SK-N-SH treated with all-trans-retinoic acid at 6 μM for 48 hours (cell line): Measurements from ENCODE around the gene ILF3.

Source experiments
- ATAC-seq: fragments of 200-7000 bp; cut with Tn5 transposase; 3 replicates; pipeline ENCODE4 v1.9.1; 2020; ENCODE audit warnings: mild to moderate bottlenecking, moderate library complexity
- ARNTL ChIP-seq: fragments of 450-650 bp; formaldehyde crosslinking; IDR thresholded peaks from 2 replicates; pipeline ENCODE4 v1.5.0; 2020; ENCODE audit warnings: low read depth, mild to moderate bottlenecking, moderate library complexity, borderline replicate concordance
- BACH2 ChIP-seq: fragments of 250-450 bp; sonication (Bioruptor Pico); IDR thresholded peaks from 2 replicates; pipeline ENCODE4 v1.9.0; 2021; ENCODE audit warnings: mild to moderate bottlenecking, borderline replicate concordance
- CSDC2 ChIP-seq: fragments of 250-450 bp; sonication (Bioruptor Pico); IDR thresholded peaks from 2 replicates; pipeline ENCODE4 v1.5.0; 2020; ENCODE audit warnings: mild to moderate bottlenecking, moderate library complexity
- ESRRG ChIP-seq: fragments of 250-450 bp; sonication (Bioruptor Pico); IDR thresholded peaks from 2 replicates; pipeline ENCODE4 v1.6.1; 2021; ENCODE audit warnings: mild to moderate bottlenecking
- GLIS3 ChIP-seq: fragments of 250-450 bp; sonication (Bioruptor Pico); IDR thresholded peaks from 2 replicates; pipeline ENCODE4 v1.5.0; 2020; ENCODE audit warnings: mild to moderate bottlenecking, moderate library complexity
- ISL1 ChIP-seq: fragments of 250-450 bp; sonication (Bioruptor Pico); IDR thresholded peaks from 2 replicates; pipeline ENCODE4 v2.1.2; 2022; ENCODE audit warnings: mild to moderate bottlenecking, moderate library complexity
- OSR1 ChIP-seq: fragments of 250-450 bp; sonication (Bioruptor Pico); IDR thresholded peaks from 2 replicates; pipeline ENCODE4 v1.8.0; 2022; ENCODE audit warnings: moderate library complexity, mild to moderate bottlenecking, inconsistent platforms
- PPARA ChIP-seq: fragments of 250-450 bp; sonication (Bioruptor Pico); IDR thresholded peaks from 2 replicates; pipeline ENCODE4 v1.5.0; 2020; ENCODE audit warnings: mild to moderate bottlenecking, borderline replicate concordance
- RARB ChIP-seq: fragments of 250-450 bp; sonication (Bioruptor Pico); IDR thresholded peaks from 2 replicates; pipeline ENCODE4 v1.8.0; 2021; ENCODE audit warnings: mild to moderate bottlenecking, moderate library complexity
- SNAI2 ChIP-seq: fragments of 250-450 bp; sonication (Bioruptor Pico); IDR thresholded peaks from 2 replicates; pipeline ENCODE4 v1.5.0; 2020; ENCODE audit warnings: mild to moderate bottlenecking, moderate library complexity
- TCF4 ChIP-seq: fragments of 250-450 bp; sonication (Bioruptor Pico); IDR thresholded peaks from 2 replicates; pipeline ENCODE4 v1.8.0; 2021; ENCODE audit warnings: mild to moderate bottlenecking, moderate library complexity, borderline replicate concordance
- TOX ChIP-seq: fragments of 250-450 bp; sonication (Bioruptor Pico); IDR thresholded peaks from 2 replicates; pipeline ENCODE4 v1.8.0; 2021; ENCODE audit warnings: mild to moderate bottlenecking, moderate library complexity, borderline replicate concordance
- ZC3H10 ChIP-seq: fragments of 250-450 bp; sonication (Bioruptor Pico); IDR thresholded peaks from 2 replicates; pipeline ENCODE4 v1.5.1; 2021; ENCODE audit warnings: mild to moderate bottlenecking, moderate library complexity
- ZFP3 ChIP-seq: fragments of 250-450 bp; sonication (Bioruptor Pico); IDR thresholded peaks from 2 replicates; pipeline ENCODE4 v1.5.0; 2020; ENCODE audit warnings: mild to moderate bottlenecking, moderate library complexity
- ZFP30 ChIP-seq: fragments of 450-650 bp; formaldehyde crosslinking; IDR thresholded peaks from 2 replicates; pipeline ENCODE4 v1.5.0; 2022; ENCODE audit warnings: mild to moderate bottlenecking, moderate library complexity
- ZNF565 ChIP-seq: fragments of 450-650 bp; formaldehyde crosslinking; conservative IDR thresholded peaks from 2 replicates; pipeline ENCODE4 v1.5.0; 2020; ENCODE audit warnings: low read depth, mild to moderate bottlenecking, moderate library complexity
- ZNF70 ChIP-seq: fragments of 450-650 bp; formaldehyde crosslinking; IDR thresholded peaks from 2 replicates; pipeline ENCODE4 v1.5.0; 2020; ENCODE audit warnings: mild to moderate bottlenecking, moderate library complexity
- ZNF8 ChIP-seq: fragments of 450-650 bp; formaldehyde crosslinking; IDR thresholded peaks from 2 replicates; pipeline ENCODE4 v1.5.0; 2020; ENCODE audit warnings: mild to moderate bottlenecking, moderate library complexity
- TF ChIP-seq, protein P1 (sequence below): fragments of 250-450 bp; sonication (Bioruptor Pico); IDR thresholded peaks from 2 replicates; pipeline ENCODE4 v1.8.0; 2021; ENCODE audit warnings: low read depth, mild to moderate bottlenecking, moderate library complexity, borderline replicate concordance
- TF ChIP-seq, protein P2 (sequence below): fragments of 250-450 bp; sonication (Bioruptor Pico); IDR thresholded peaks from 2 replicates; pipeline ENCODE4 v1.5.1; 2020; ENCODE audit warnings: low read depth, mild to moderate bottlenecking, moderate library complexity
- TF ChIP-seq, protein P3 (sequence below): fragments of 250-450 bp; sonication (Bioruptor Pico); IDR thresholded peaks from 2 replicates; pipeline ENCODE4 v1.5.0; 2020; ENCODE audit warnings: mild to moderate bottlenecking, moderate library complexity
- TF ChIP-seq, protein P4 (sequence below): fragments of 250-450 bp; sonication (Bioruptor Pico); IDR thresholded peaks from 2 replicates; pipeline ENCODE4 v1.5.1; 2021; ENCODE audit warnings: mild to moderate bottlenecking, moderate library complexity

The ILF3 gene

DNA sequence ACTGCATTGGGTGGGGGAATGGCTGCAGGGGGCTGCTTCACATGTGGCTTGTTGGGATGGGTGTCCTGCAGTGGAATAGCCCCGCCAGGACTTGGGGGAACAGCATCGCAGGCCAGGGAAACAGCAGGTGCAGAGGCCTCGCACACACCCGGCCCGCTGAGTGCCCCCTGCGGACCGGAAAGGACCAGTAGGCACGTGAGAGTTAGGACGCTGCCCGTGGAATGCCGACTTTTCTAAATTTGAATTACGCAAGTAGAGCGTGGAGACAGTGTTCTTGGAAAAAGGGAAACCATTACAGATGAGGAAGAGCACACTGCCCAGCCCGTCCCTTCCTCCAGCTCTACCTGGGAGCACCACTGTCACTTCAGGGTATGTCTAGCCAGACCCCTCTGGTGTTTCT is 75.3 kb downstream of the ILF3 start:
- no peak for TF ChIP-seq ESRRG (CRISPR knock-in tag)
- no peak for TF ChIP-seq OSR1
- no peak for TF ChIP-seq ZFP3 (CRISPR knock-in tag)
- TF ChIP-seq ISL1 (CRISPR knock-in tag), result no peak
- no peak for ATAC-seq

DNA sequence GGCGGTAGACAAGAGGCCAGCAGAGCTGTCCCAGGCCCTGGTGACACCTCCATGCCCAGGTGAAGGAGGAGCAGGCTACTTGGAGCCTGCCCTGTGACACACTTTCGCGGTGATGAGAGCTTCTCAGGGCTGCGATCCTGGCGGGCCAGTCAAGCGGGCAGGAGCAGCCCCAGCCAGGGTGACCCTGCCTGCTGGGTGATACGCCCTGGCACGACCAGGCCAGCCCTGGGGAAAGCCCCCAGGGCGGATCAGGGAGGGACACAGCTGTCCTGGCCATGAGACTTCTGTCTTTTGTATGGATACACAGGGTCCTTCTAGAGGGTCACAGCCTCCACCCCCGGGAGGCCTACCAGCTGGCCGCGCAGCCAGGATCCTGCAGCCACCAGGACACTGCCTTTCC is 76.8 kb downstream of the ILF3 start:
- TF ChIP-seq TOX (CRISPR knock-in tag), result no peak
- no peak for TF ChIP-seq OSR1
- no peak for TF ChIP-seq ZNF8
- no peak for TF ChIP-seq ZNF70 (CRISPR knock-in tag)
- TF ChIP-seq, protein P1, sequence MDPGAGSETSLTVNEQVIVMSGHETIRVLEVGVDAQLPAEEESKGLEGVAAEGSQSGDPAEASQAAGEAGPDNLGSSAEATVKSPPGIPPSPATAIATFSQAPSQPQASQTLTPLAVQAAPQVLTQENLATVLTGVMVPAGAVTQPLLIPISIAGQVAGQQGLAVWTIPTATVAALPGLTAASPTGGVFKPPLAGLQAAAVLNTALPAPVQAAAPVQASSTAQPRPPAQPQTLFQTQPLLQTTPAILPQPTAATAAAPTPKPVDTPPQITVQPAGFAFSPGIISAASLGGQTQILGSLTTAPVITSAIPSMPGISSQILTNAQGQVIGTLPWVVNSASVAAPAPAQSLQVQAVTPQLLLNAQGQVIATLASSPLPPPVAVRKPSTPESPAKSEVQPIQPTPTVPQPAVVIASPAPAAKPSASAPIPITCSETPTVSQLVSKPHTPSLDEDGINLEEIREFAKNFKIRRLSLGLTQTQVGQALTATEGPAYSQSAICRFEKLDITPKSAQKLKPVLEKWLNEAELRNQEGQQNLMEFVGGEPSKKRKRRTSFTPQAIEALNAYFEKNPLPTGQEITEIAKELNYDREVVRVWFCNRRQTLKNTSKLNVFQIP (CRISPR knock-in tag), result no peak
- TF ChIP-seq TCF4 (CRISPR knock-in tag), result no peak
- TF ChIP-seq BACH2, result no peak
- TF ChIP-seq GLIS3, result no peak
- TF ChIP-seq, protein P2, sequence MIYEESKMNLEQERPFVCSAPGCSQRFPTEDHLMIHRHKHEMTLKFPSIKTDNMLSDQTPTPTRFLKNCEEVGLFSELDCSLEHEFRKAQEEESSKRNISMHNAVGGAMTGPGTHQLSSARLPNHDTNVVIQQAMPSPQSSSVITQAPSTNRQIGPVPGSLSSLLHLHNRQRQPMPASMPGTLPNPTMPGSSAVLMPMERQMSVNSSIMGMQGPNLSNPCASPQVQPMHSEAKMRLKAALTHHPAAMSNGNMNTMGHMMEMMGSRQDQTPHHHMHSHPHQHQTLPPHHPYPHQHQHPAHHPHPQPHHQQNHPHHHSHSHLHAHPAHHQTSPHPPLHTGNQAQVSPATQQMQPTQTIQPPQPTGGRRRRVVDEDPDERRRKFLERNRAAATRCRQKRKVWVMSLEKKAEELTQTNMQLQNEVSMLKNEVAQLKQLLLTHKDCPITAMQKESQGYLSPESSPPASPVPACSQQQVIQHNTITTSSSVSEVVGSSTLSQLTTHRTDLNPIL (CRISPR knock-in tag), result no peak
- no peak for TF ChIP-seq ESRRG (CRISPR knock-in tag)
- TF ChIP-seq ZNF565, result no peak
- TF ChIP-seq, protein P3, sequence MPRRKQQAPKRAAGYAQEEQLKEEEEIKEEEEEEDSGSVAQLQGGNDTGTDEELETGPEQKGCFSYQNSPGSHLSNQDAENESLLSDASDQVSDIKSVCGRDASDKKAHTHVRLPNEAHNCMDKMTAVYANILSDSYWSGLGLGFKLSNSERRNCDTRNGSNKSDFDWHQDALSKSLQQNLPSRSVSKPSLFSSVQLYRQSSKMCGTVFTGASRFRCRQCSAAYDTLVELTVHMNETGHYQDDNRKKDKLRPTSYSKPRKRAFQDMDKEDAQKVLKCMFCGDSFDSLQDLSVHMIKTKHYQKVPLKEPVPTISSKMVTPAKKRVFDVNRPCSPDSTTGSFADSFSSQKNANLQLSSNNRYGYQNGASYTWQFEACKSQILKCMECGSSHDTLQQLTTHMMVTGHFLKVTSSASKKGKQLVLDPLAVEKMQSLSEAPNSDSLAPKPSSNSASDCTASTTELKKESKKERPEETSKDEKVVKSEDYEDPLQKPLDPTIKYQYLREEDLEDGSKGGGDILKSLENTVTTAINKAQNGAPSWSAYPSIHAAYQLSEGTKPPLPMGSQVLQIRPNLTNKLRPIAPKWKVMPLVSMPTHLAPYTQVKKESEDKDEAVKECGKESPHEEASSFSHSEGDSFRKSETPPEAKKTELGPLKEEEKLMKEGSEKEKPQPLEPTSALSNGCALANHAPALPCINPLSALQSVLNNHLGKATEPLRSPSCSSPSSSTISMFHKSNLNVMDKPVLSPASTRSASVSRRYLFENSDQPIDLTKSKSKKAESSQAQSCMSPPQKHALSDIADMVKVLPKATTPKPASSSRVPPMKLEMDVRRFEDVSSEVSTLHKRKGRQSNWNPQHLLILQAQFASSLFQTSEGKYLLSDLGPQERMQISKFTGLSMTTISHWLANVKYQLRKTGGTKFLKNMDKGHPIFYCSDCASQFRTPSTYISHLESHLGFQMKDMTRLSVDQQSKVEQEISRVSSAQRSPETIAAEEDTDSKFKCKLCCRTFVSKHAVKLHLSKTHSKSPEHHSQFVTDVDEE (CRISPR knock-in tag), result no peak
- TF ChIP-seq SNAI2 (CRISPR knock-in tag), result no peak
- no peak for TF ChIP-seq PPARA
- no peak for TF ChIP-seq ZFP30
- ATAC-seq, result no peak

DNA sequence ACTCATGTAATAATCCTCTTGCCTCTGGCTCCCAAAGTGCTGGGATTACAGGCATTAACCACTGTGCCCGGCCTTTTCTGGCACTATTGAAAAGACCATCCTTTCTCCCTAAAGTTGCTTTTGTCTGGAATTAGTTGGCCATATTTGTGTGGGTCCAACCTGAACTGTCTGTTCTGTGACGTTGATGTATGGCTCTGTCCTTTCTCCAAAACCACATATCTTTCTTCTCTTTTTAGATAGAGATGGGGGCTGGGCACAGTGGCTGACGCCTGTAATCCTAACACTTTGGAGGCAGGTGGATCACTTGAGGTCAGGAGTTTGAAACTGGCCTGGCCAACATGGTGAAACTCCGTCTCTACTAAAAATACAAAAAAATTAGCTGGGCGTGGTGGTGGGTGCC is 81.6 kb downstream of the ILF3 start:
- TF ChIP-seq TOX (CRISPR knock-in tag) (no peak), OSR1 (no peak), ZNF70 (CRISPR knock-in tag) (no peak), ARNTL (no peak), ZNF8 (no peak), SNAI2 (CRISPR knock-in tag) (no peak), ESRRG (CRISPR knock-in tag) (no peak), ZNF565 (no peak), RARB (CRISPR knock-in tag) (no peak), CSDC2 (CRISPR knock-in tag) (no peak), BACH2 (no peak), ZFP30 (no peak), ZC3H10 (CRISPR knock-in tag) (no peak), ISL1 (CRISPR knock-in tag) (no peak), PPARA (no peak), TCF4 (CRISPR knock-in tag) (no peak)
- TF ChIP-seq, protein P2 (CRISPR knock-in tag), result no peak
- TF ChIP-seq, protein P3 (CRISPR knock-in tag), result no peak
- TF ChIP-seq, protein P4, sequence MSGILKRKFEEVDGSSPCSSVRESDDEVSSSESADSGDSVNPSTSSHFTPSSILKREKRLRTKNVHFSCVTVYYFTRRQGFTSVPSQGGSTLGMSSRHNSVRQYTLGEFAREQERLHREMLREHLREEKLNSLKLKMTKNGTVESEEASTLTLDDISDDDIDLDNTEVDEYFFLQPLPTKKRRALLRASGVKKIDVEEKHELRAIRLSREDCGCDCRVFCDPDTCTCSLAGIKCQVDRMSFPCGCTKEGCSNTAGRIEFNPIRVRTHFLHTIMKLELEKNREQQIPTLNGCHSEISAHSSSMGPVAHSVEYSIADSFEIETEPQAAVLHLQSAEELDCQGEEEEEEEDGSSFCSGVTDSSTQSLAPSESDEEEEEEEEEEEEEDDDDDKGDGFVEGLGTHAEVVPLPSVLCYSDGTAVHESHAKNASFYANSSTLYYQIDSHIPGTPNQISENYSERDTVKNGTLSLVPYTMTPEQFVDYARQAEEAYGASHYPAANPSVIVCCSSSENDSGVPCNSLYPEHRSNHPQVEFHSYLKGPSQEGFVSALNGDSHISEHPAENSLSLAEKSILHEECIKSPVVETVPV (CRISPR knock-in tag), result no peak
- TF ChIP-seq, all 23 proteins: peak for 0
- ATAC-seq, result no peak
